OCI-LY3 (cell line): Measurements from ENCODE around the gene ZNF785.
A peak's percentile ranks its signal among the peaks of the same experiment; 100 is the strongest.

Source experiments
- H2AFZ ChIP-seq: fragments of 200-600, 300-600 bp; shearing (Covaris generic); 2 replicates; pipeline ENCODE4 v1.6.0; 2014; ENCODE audit warnings: antibody characterized with exemption, low read depth, low read length
- H3K27ac ChIP-seq: fragments of 200-600, 300-600 bp; sonication (generic); 2 replicates; pipeline ENCODE4 v1.5.1; 2014; ENCODE audit warnings: mild to moderate bottlenecking, low read length, moderate library complexity, mixed read lengths
- H3K27me3 ChIP-seq: fragments of 200-600, 300-600 bp; sonication (generic); 2 replicates; pipeline ENCODE4 v1.6.1; 2014; ENCODE audit warnings: low read depth, low read length, mixed read lengths
- H3K36me3 ChIP-seq: fragments of 200-600, 300-600 bp; sonication (generic); replicated peaks from 2 replicates; pipeline ENCODE3; 2014; ENCODE audit warnings: low read depth, low read length, mixed read lengths
- H3K4me1 ChIP-seq: fragments of 300-600, 200-600 bp; sonication (generic); 2 replicates; pipeline ENCODE4 v1.6.1; 2014; ENCODE audit warnings: low read length, mixed read lengths
- H3K4me2 ChIP-seq: fragments of 200-600, 300-600 bp; sonication (generic); 2 replicates; pipeline ENCODE4 v1.6.1; 2014; ENCODE audit warnings: low read length, mixed read lengths
- H3K4me3 ChIP-seq: fragments of 300-600, 200-600 bp; sonication (generic); 2 replicates; pipeline ENCODE4 v1.5.1; 2014; ENCODE audit warnings: antibody characterized with exemption, mild to moderate bottlenecking, low read length, moderate library complexity
- H3K79me2 ChIP-seq: fragments of 300-600, 200-600 bp; shearing (Covaris generic); 2 replicates; pipeline ENCODE4 v1.6.1; 2014; ENCODE audit warnings: mild to moderate bottlenecking, low read length, mixed read lengths
- H3K9ac ChIP-seq: fragments of 300-600, 200-600 bp; shearing (Covaris generic); 2 replicates; pipeline ENCODE4 v1.6.0; 2014; ENCODE audit warnings: mild to moderate bottlenecking, low read length, moderate library complexity
- H3K9me3 ChIP-seq: fragments of 200-600, 300-600 bp; shearing (Covaris generic); 2 replicates; pipeline ENCODE4 v1.6.1; 2014; ENCODE audit warnings: low read length, mixed read lengths; ENCODE audit not compliant: insufficient read depth
- H4K20me1 ChIP-seq: fragments of 200-600, 300-600 bp; sonication (generic); 2 replicates; pipeline ENCODE4 v1.6.1; 2016; ENCODE audit warnings: low read length, mixed read lengths; ENCODE audit not compliant: insufficient read depth
- EZH2phosphoT487 ChIP-seq: fragments of 200-600 bp; shearing (Covaris generic); IDR thresholded peaks from 2 replicates; pipeline ENCODE4 v1.6.1; 2018; ENCODE audit warnings: antibody characterized with exemption, mixed run types, low read depth
- TF ChIP-seq, protein P1 (sequence below): fragments of 200-600, 300-600 bp; sonication (generic); IDR thresholded peaks from 2 replicates; pipeline ENCODE4 v1.5.1; 2014; ENCODE audit warnings: antibody characterized with exemption, low read length, low read depth

Gene ZNF785

DNA sequence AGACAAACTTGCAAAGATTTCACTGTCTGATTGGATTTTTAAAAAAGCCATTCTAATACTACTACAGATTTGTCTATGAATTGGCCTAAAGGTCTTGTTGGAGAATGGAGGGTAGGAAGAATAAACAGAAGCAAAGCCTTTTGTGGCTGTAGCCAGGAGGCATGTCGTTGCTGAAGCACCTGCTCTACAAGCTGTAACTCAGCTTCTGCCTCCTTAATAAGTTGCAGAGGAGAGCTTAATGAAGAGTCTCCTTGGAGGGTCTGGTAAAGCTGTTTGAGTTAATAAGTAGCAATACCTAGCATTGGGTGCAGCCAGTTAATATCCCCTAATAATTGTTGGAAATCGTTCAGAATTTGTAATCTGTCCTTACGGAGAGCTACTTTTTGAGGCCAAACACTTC, 34.7 kb upstream of the ZNF785 start:
- peaks cover 4% of the 10 kb centered on the region; the same call in 1 of the 2 replicates for H3K4me1 ChIP-seq
- H3K4me2 ChIP-seq: no peak overlapping the region
- no peak overlapping the region for H3K4me3 ChIP-seq
- no peaks in the 10 kb centered on the region for H3K79me2 ChIP-seq
- no peak overlapping the region for H3K27ac ChIP-seq
- H3K9me3 ChIP-seq: no peaks in the 10 kb centered on the region
- H3K9ac ChIP-seq: no peak overlapping the region
- no peaks in the 10 kb centered on the region for H4K20me1 ChIP-seq
- H3K27me3 ChIP-seq: peaks cover 14% of the 10 kb centered on the region; the same call in 1 of the 2 replicates
- H3K36me3 ChIP-seq: no peaks in the 10 kb centered on the region
- TF ChIP-seq, protein P1, sequence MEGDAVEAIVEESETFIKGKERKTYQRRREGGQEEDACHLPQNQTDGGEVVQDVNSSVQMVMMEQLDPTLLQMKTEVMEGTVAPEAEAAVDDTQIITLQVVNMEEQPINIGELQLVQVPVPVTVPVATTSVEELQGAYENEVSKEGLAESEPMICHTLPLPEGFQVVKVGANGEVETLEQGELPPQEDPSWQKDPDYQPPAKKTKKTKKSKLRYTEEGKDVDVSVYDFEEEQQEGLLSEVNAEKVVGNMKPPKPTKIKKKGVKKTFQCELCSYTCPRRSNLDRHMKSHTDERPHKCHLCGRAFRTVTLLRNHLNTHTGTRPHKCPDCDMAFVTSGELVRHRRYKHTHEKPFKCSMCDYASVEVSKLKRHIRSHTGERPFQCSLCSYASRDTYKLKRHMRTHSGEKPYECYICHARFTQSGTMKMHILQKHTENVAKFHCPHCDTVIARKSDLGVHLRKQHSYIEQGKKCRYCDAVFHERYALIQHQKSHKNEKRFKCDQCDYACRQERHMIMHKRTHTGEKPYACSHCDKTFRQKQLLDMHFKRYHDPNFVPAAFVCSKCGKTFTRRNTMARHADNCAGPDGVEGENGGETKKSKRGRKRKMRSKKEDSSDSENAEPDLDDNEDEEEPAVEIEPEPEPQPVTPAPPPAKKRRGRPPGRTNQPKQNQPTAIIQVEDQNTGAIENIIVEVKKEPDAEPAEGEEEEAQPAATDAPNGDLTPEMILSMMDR: no peak
- TF ChIP-seq EZH2phosphoT487: no peak
- no peak overlapping the region for H2AFZ ChIP-seq

DNA sequence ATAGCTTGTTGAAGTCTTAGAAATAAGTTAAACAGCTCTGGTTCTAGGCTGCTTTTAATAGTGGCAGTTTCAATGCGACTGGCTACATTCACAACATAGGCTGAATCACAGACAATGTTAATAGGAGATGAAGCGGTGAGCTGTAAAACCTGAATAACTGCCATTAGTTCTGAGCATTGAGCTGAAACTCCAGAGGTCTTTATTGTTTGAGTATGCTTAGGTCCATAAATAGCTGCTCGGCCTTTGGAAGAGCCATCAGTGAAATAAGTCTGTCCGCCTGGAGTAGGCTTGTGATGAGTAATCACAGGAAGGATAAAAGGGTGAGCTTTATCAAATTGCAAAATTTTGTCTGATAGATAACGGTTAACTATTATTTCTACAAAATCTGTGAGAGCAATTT, 34.1 kb upstream of the ZNF785 start:
- Histone ChIP-seq H3K36me3 (no peaks in the 10 kb centered on the region), H3K79me2 (no peaks in the 10 kb centered on the region), H3K9me3 (no peaks in the 10 kb centered on the region), H3K27me3 (peaks cover 14% of the 10 kb centered on the region; the same call in 1 of the 2 replicates), H3K27ac (no peak overlapping the region), H3K4me2 (no peak overlapping the region), H3K4me1 (peaks cover 5% of the 10 kb centered on the region; the same call in 1 of the 2 replicates), H4K20me1 (no peaks in the 10 kb centered on the region), H2AFZ (no peak overlapping the region), H3K4me3 (no peak overlapping the region), H3K9ac (no peak overlapping the region)
- no peak for TF ChIP-seq EZH2phosphoT487
- TF ChIP-seq, protein P1: no peak

DNA sequence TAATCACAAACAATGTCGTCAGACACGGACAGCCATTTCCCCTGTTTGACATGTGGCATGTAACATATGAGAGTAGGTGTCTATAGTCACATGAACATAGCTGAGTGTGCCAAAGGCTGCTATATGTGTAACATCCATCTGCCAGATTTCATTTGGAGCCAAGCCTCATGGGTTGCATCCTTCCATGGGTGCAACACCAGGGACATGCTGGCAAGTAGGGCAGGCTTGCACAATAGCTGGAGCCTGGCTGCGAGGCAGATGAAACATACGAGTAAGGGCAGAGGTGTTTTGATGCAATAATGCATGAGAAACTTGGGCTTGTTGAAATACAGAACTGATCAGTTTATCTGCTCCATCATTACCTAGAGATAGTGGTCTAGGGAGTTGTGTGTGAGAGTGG, 33.7 kb upstream of the ZNF785 start:
- Histone ChIP-seq H3K27ac (no peak overlapping the region), H3K36me3 (no peaks in the 10 kb centered on the region)

DNA sequence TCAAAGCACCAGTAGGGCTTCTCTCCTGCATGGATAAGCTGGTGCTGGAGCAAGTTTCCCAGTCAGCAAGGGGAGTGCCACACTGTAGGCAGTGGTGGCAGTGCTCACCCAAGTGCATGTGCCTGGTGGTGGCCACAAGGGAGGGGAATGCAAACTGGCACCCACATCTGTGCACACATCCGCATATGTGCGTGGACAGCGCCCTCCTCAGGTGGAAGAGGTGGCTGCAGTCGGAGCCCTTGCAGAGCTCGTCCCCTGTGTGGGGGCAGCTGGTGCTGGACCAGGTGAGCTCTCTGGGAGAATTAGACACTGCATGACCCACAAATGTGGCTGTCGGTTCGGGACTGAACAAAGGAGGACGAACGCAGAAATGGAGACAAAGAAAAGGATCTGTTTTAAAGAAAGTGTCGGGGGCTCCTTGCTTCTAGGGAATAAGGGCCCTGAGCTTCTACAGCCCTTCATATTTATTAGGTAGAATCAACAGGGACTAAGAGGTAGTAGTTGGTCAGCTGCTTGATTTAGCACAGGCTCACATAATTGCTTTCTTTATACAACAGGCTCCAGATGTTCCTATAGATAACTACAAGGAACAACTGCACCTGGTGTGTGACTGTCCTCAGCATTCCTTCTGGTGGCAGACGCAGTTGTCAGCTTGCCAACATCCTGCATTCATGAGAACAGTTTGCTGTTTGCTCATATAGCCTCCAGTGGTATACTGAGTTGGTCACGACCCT, 30.0 kb upstream of the ZNF785 start:
- no peaks in the 10 kb centered on the region for H3K79me2 ChIP-seq
- no peak overlapping the region for H2AFZ ChIP-seq
- H3K4me1 ChIP-seq: peaks cover 11% of the 10 kb centered on the region
- no peak overlapping the region for H3K4me3 ChIP-seq
- no peak overlapping the region for H3K9ac ChIP-seq
- peaks cover 4% of the 10 kb centered on the region; the same call in 1 of the 2 replicates for H3K27me3 ChIP-seq
- H3K36me3 ChIP-seq: no peaks in the 10 kb centered on the region
- no peak overlapping the region for H3K27ac ChIP-seq
- no peaks in the 10 kb centered on the region for H3K9me3 ChIP-seq
- no peak overlapping the region for H3K4me2 ChIP-seq
- TF ChIP-seq, protein P1: peak; percentile 84
- no peak for TF ChIP-seq EZH2phosphoT487
- no peaks in the 10 kb centered on the region for H4K20me1 ChIP-seq

More for the DNA sequence above, 33.7 kb upstream of the ZNF785 start:
- no peaks in the 10 kb centered on the region for H4K20me1 ChIP-seq
- no peak for TF ChIP-seq EZH2phosphoT487
- TF ChIP-seq, protein P1: no peak
- H3K9ac ChIP-seq: no peak overlapping the region
- peaks cover 14% of the 10 kb centered on the region; the same call in 1 of the 2 replicates for H3K27me3 ChIP-seq
- no peak overlapping the region for H2AFZ ChIP-seq
- H3K4me1 ChIP-seq: peaks cover 6% of the 10 kb centered on the region; the same call in 1 of the 2 replicates
- no peak overlapping the region for H3K4me3 ChIP-seq
- no peak overlapping the region for H3K4me2 ChIP-seq
- no peaks in the 10 kb centered on the region for H3K79me2 ChIP-seq
- H3K9me3 ChIP-seq: no peaks in the 10 kb centered on the region
